Measurements from ENCODE around the gene PTPRN2.
"Not testable (repeated sequence)": the region's sequence is repeated elsewhere in the genome, so short reads cannot be mapped to it uniquely, and the experiment has no call there.

PTPRN2 gene

DNA sequence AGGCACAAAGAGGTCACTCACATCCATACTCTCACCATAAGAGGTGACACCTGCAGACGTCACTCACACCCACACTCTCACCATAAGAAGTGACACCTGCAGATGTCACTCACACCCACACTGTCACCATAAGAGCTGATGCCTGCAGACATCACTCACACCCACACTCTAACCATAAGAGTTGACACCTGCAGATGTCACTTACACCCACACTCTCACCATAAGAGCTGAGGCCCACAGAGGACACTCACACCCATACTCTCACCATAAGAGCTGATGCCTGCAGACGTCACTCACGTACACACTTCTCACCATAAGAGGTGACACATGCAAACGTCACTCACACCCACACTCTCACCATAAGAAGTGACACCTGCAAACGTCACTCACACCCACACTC lies 255.1 kb downstream of the PTPRN2 start:
- not testable (repeated sequence) for DNase-seq

DNA sequence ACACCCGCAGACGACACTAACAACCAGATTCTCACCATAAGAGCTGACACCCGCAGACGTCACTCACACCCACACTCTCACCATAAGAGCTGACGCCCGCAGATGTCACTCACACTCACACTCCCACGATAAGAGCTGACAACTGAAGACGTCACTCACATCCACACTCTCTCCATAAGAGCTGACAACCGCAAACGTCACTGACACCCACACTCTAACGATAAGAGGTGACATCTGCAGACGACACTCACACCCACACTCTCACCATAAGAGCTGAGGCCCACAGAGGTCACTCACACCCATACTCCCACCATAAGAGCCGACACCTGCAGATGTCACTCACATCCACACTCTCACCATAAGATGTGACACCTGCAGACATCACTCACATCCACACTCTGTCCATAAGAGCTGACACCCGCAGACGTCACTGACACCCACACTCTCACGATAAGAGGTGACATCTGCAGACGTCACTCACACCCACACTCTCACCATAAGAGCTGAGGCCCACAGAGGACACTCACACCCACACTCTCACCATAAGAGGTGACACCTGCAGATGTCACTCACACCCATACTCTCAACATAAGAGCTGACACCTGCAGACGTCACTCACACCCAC lies 255.7 kb downstream of the PTPRN2 start:
- DNase-seq, result not testable (repeated sequence)

DNA sequence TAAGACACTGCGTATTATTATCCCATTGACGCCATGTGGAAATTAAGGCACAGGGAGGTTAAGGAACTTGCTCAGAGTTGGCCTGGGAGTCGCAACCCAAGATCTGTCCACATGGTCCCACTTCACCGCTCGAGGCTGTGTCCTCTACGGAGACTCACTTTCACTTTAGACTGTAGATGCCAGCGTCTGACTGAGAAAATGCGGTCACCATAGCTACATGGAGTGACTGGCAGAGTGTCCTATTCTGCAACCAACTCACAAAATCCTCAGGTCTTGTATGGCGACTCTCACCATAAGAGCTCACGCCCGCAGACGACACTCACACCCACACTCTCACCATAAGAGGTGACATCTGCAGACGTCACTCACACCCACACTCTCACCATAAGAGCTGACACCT lies 257.9 kb downstream of the PTPRN2 start:
- no peak for DNase-seq

GRCh38 chr7:158329014-158329610 lies 258.5 kb downstream of the PTPRN2 start:
- no peak for DNase-seq

DNA sequence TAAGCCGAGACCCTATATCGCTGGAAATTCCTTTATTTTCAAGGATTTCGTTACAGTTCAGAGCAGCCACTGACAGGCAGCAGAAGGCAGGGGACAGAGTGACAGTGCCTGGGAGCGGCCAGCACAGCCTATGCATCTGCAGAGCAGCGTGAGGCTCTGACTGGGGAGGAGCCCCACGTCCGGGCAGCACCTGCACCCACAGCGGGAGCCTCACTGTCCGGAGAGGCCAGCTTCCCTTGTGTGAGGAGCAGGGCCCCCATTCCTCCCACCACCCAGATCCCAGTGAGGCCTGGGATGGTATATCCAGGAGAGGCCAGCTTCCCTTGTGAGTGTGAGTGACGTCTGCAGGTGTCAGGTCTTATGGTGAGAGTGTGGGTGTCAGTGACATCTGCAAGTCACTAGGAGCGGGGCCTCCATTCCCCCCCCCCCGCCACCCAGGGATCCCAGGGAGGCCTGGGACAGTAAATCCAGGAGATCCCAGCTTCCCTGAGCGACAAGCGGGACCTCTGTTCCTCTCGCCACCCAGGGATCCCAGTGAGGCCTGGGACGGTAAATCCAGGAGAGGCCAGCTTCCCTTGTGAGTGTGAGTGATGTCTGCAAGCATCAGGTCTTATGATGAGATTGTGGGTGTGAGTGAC lies 259.1 kb downstream of the PTPRN2 start:
- no peak for DNase-seq

DNA sequence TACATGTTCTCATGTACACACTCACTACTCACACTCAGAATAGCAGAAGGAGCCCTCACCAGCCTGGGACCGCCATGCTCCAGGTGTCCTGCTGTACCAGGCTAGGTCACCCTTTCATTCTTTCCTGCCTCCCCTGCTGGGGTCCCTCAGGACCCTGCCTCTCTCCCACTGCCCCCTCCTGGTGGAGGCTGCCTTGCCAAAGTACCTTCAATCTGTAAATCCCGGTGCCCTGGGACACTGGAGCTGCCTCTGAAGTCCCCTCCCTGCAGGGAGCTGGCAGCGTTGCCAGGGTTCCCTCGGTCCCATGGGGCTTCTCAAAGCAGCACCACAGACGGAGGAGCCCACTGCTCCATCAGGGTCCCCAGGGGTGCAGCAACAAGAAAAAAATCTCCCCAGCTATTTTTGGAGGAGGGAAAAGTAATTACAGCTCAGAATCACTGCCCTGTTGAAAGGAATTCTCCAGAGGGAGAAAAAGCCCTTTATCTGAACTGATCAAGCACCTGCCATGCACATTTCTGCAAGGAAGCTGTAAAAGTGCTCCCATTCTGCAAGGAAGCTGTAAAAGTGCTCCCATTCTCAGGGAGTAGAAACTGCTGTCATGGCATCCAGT lies 259.9 kb downstream of the PTPRN2 start:
- no peak for DNase-seq

GRCh38 chr7:158327012-158327411 lies 260.6 kb downstream of the PTPRN2 start:
- DNase-seq, result no peak

DNA sequence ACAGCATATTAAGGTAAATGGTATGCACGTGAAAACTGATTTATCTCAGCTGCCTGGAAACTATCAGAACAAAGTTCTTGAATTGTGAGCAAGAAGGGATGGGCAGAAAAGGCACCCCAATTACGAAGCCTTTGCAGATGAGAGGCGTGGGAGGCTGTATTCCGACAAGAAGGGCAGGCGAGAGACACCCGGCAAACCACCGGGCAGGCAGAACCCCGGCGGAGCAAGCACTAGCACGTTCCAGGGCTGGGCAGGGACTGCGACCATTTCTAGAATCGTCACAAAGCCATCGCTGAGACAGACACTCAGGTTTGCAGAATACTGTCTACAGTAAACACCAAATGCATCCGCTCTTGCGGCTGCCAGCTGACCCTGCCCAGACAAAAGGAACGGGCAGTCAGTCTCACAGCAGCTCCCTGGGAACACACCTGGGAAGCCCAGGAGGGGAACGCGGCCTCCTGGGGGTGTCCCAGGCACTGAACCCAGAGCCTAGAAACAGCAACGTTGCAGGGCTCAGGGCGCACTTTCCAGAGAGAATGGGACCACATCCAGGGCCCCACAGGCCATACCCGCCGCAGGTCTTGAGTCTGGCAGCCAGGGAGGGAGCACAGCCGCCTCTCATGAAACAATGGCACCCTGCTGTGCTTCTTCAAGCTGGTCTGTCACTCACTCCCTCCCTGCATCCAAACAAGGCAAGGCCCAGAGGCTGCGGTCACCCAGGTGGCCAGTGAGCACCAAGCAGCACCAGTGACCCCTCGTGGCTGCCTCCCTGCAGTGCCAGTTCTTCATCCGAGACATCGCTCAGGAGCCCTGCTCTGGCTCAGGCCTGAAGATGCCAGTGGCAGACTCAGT lies 261.9 kb downstream of the PTPRN2 start:
- no peak for DNase-seq

DNA sequence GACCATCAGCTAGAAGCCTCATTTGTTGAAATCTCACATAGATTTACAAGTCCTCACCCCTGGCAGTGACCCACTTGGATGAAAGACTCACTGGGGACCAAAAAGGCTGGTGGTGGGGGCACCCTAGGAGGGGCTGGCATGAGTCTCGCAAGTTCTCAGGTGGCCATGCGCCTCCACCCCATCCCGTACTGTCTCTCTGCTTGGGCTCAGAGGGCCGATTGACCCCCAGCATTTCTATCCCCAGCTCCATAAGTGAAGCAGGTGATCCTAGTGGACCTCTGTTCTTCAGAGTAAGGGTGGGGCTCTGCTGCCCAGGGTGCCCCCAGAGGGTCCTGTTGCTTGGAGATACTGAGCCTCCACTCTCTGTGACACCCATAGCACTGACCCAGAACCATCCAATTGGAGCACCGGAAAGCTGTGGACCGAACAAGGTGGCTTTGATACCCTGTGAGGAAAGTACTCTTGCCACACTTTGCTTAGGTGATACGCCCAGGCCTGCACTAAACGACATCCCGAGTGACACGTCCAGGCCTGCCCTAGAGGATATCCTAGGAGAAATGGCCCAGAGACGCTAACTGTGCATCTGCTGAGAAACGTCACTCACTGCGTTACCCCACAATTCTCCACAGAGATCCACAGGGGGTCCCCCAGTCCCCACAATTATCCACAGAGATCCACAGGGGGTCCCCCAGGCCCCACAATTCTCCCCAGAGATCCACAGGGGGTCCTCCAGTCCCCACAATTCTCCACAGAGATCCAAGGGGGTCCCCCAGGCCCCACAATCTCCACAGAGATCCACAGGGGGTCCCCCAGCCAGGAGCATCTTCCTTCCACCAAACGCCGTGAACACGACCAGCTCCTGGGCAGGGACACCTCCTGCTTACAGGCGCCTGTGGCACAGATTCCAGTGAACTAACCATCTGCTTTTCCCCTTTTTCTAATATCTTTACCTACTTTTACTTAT lies 262.9 kb downstream of the PTPRN2 start:
- DNase-seq, result no peak

DNA sequence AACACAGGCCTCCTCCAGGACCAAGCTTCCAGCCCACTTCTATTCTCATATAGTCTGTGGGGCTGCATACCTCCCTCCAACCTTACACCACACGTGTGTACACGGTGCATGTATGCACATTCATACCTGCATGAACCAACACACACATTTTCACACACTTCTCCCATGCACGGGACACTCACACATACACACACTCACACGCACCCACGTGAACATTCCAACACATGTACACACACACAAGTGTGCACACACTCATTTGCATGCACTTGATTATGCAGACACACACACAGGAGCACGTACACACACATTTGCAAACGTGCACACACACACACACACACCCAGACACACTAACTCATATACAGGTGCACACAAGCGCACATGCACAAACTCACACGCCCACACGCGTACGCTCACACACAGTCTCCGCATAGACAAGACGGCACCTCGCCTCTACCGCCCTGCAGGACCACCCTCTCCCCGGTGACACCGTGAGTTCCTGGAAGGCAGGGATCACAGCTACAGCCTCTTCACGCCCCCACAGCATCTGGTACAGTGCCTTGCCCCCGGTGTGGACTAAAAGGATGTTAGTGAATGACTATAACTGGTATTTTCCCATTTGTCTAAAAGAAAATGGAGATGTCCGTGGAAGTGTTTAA lies 263.8 kb downstream of the PTPRN2 start:
- DNase-seq, result no peak

DNA sequence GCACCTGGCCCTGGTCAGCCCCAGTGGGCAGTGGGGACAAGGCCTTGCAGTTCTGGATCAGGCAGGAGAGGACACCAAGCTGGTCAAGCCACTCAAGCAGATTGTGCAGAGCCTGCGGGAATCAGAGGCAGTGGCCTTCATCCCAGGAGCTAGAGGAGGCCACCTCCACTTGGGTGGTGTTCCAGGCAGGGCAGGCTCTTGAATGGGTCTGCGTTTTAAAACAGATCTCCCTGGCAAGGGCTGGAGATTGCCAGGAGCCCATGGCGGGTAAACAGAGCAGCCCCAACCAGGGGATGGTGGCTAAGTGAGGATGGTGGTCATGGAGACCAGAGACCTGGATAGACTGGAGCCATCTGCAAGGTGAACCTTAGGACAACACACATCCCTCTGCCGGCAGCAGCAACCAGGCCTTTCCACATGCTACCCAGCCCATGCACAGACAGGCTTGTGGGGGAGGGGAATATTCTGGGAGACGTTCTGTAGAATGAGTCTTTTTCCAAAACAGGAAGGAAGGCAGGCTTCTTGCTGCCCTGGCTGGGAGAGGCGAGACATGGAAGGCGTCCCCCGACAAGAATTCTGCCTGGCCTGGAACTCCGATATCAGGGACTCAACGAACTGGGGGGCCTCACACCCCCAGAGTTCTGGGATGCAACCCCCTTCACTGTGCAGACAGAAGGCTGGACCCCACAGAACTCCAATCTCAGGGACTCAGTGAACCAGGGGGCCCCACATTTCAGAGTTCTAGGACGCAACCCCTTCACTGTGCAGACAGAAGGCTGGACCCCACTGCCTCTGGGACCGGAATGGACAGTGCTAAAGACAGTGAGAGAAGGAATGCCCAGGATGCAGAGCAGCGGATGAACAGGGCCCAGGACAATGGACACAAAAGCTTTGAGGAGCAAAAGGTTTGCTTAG lies 264.8 kb downstream of the PTPRN2 start:
- no peak for DNase-seq

GRCh38 chr7:158321936-158322615 lies 265.5 kb downstream of the PTPRN2 start:
- no peak for DNase-seq

- DNase-seq, result no peak
Measured at GRCh38 chr7:158321056-158321700, 266.4 kb downstream of the PTPRN2 start.

- no peak for DNase-seq
Measured at GRCh38 chr7:158320328-158320727, 267.3 kb downstream of the PTPRN2 start.

DNA sequence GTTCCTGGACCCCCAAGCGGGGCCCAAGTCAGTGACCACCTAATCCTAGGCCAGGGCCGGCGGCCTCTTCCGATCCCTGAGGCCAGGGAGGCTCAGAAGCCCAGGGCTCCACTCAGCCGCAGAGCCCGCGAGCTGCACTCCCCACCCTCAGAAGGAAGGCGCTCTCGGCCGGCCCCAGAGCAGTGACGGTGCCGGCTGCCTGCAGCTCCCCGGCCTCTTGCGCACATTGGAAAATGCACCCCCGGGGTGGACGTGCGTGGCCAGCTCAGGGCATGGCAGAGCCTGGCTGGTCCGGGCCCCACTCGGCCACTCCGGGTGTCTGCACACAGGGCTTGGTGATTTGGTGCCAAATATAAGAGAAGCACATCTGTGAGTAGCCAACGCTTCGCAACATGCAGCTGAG lies 269.1 kb downstream of the PTPRN2 start:
- no peak for DNase-seq

DNA sequence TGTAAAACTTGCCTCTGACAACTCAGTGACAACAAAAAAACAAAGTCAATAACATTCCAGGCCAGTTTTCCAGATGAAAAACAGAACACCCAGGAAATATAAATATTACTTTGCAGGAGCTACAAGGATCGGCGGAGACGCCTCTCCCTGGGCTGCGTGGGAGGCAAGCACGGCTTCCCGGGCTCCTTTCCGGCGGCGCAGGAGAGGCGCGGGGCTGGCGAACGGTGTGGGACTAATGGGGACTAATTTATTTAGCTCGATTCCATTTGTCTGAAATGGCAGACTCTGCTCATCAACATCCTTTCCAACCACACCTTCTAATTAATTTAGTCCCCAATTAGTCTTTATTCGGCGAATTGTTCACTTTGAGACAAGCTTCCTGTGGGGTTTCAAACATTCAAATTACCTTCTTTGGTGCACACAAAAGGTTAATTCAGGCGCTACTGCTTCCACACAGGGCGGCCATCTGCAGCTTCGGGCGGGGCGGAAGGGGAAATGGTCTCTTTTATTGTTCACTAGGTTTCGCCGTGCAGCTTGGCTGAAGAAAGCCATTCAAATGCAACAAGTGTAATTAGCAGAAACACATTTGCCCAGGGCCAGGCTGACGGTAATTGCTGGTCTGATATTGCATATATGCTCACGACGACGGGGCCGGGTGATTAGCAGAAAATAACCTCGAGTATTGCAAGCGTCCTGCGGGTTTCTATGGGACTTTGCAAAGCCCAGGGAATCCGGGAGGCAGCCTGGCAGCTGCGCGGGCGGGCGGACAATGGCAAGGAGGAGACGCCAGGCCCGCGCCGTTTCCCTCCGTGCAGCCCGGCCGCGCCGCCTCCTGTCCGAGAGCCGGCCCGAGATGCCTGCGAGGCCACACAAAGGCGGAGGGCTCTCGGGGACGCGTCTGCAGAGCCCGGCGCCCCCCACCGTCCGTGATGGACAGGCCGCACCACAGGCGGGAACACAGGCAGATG lies 270.1 kb downstream of the PTPRN2 start:
- DNase-seq, result no peak

GRCh38 chr7:158316466-158317031 lies 271.1 kb downstream of the PTPRN2 start:
- DNase-seq, result no peak
